ENCODE results near the gene VASN.
"Not testable (repeated sequence)": the region's sequence is repeated elsewhere in the genome, so short reads cannot be mapped to it uniquely, and the experiment has no call there.

The VASN gene

DNA sequence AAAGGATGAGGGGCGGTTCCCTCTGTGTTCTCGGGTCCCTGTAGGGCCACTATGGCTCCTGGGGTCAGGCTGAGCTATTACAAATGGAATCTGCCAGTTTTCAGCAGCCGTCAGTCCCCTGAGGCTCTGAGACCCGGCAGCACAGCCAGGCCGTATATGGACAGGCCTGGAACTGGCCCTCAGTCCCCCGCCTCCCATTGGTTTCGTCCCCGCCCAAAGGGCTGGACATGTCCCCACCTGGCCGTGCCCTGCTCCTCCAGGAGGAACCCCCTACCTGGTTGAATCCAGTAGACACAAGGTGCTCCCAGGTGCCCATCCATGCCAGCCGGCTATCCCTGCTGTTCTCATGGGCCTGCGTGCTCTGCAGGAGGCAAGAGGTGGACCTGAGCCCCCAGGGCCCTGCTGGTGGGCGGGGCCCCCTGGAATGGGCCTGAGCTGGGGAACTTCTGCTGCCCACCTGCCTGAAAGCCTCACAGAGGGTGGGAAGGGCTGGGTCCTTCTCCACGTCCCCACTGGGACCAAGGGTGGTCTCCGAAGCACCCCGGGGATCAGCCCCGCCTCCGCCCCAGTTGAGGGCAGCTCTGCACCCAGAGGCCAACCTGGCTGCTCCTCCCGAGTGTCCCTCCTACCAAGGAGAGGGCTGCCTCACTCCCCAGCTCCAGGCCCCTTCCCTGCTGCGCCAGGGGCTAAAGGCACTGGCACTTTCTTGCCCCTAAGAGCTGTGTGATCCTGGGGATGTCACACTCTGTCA, 16.8 kb downstream of the VASN start:
- no peak overlapping the region for H3K4me2 ChIP-seq
- no peaks in the 10 kb centered on the region for H3K27me3 ChIP-seq
- no peak overlapping the region for H3K9ac ChIP-seq
- H3K4me3 ChIP-seq: no peak overlapping the region
- peaks cover 89% of the 10 kb centered on the region for H4K20me1 ChIP-seq
- H3K27ac ChIP-seq: peak overlapping the region; percentile 66; the same call in 1 of the 2 replicates
- peaks cover 84% of the 10 kb centered on the region for H3K36me3 ChIP-seq
- TF ChIP-seq Cebpa-rat (IDR thresholded peaks at IDR 0.05): no peak
- peaks cover 81% of the 10 kb centered on the region for H3K4me1 ChIP-seq
- H3K9me3 ChIP-seq: no peaks in the 10 kb centered on the region

DNA sequence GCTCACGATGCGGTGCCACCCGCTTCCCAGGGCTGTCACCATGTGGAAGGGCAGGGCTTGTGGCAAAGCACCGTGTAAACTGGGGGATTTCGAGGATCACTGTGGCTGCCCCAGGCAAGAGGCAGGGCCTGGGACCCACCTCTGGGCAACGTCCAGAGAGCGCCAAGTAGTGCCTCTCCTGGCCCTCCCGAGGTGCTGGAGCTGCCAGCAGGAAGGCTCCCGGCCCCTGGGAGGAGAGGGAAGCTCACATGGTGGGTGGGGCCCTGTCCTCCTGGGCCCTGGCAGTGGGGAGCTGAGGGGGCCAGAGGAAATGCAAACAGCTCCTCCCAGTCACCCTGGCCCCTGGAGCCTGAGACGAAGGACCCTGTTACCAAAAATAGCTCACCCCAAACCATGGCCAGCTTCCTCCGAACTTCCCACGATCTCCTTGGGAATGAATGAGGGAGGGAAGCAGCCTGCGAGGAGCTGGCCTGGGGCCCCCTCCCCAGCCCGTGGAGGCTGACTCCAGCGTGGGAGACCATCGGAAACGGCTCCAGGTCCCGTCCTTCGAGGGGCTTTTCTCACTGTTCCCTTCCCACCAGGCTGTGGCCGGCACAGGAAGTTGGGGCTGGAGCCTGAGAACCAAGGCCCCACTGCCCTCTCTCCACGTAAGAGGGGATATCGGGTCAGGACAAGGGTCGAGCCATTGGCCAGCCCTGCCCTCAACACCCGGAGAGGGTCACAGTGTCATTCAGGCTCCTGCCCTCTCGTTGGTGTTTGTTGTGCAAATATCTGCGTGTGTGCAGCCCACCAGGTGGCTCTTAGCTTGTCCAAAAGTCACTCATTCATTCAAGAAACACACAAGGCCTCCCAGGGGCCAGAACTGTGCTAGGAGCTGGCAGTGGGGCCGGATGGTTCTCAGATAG, 17.7 kb downstream of the VASN start:
- no peak overlapping the region for H3K4me3 ChIP-seq
- H3K27ac ChIP-seq: peak overlapping the region; percentile 66; the same call in 1 of the 2 replicates
- no peaks in the 10 kb centered on the region for H3K27me3 ChIP-seq
- TF ChIP-seq Cebpa-rat (IDR thresholded peaks at IDR 0.05): no peak
- H3K4me1 ChIP-seq: peaks cover 81% of the 10 kb centered on the region
- H3K4me2 ChIP-seq: peak overlapping the region; percentile 26; the same call in 1 of the 2 replicates
- H3K36me3 ChIP-seq: peaks cover 89% of the 10 kb centered on the region
- H4K20me1 ChIP-seq: peaks cover 87% of the 10 kb centered on the region
- no peaks in the 10 kb centered on the region for H3K9me3 ChIP-seq
- peak overlapping the region; percentile 50; the same call in 1 of the 2 replicates for H3K9ac ChIP-seq

DNA sequence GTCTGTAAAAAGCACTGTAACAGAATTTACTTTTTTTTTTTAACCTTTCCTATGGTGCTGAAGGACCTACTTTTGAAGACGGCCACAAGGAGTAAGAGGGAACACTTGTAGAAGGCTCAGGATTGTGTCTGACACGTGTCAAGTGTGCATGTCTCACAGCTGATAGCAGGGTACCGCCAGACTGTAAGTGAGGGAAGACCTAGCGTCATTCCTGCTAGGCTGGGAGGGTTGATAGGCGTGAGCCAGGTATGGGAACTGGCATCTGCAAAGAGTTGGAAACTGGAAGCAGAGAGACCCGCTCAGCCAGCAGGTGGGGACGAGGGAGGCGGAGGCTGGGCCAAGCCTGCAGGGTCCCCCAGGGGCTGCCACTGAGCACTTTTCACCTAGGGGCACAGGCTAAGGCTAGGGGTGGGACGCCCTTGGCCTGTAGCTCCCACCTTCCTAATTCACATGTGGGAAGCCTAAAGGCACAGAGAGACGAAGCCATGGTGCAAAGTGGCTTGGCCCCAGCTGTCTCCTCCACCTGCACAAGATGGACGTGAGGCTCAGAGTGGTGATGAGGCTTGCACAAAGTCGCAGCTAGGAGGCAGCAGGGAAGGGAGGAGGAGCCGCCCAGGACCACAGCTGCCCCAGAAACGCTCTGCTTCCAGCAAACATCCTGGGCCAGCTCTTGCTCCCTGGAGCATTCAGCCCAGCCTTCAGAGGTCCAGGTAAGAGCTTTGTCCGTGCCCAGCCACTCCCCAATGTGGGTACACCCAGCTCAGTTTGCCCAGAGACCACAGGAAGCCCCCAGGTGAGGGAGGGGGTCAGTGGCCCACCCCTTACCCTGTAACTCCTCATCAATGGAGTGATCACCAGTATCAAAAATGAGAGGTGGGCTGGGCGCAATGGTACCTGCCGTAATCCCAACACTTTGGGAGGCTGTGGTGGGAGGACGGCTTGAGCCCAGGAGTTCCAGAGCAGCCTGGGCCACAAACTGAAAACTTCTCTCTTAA, 18.9 kb downstream of the VASN start:
- peaks cover 81% of the 10 kb centered on the region for H3K4me1 ChIP-seq
- H4K20me1 ChIP-seq: peaks cover 88% of the 10 kb centered on the region
- no peaks in the 10 kb centered on the region for H3K9me3 ChIP-seq
- no peak overlapping the region for H3K27ac ChIP-seq
- TF ChIP-seq Cebpa-rat (IDR thresholded peaks at IDR 0.05): no peak
- no peak overlapping the region for H3K4me3 ChIP-seq
- H3K9ac ChIP-seq: no peak overlapping the region
- peaks cover 93% of the 10 kb centered on the region for H3K36me3 ChIP-seq
- H3K27me3 ChIP-seq: no peaks in the 10 kb centered on the region
- no peak overlapping the region for H3K4me2 ChIP-seq

DNA sequence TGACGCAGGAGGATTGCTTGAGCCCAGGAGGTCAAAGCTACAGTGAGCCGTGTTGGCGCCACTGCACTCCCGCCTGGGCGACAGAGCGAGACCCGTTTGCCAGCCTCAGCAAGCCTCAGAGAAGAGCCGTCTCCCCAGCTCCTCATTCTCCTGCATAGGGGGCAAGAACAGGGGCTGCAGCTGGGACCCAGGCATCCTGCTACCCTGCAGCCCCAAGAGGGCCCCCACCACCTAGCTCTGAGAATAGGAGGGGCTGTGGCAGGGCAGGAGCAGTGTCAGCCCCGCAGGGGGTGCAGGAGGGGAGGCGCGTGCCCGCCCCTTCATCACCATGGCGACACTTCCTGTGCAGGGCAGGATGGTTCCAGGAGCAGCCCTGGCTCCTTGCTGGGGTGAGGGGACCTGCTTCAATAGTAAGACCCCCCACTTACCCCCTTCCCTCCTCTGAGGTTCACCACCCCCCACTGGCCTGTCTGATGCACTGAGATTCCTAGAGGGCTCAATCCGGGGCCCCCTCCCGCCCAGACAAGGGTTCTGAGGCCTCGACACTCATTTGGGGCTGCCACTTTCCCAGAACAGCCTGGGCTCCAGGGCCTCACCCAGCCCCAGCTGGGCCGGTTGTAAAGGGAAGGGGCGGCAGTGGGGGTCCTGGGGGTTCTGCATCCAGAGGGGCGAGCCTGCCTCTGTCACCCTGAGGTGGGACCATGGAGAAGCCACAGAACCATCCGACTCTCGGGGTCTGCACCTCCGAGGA, 20.2 kb downstream of the VASN start:
- H3K27ac ChIP-seq: peak overlapping the region; percentile 14
- peaks cover 85% of the 10 kb centered on the region for H4K20me1 ChIP-seq
- H3K4me2 ChIP-seq: peak overlapping the region; percentile 69
- H3K9me3 ChIP-seq: no peaks in the 10 kb centered on the region
- no peaks in the 10 kb centered on the region for H3K27me3 ChIP-seq
- peaks cover 90% of the 10 kb centered on the region for H3K36me3 ChIP-seq
- no peak for TF ChIP-seq Cebpa-rat (IDR thresholded peaks at IDR 0.05)
- 0 out of 2 replicates have a peak overlapping the region, but pooled peaks have one; percentile 4 for H3K9ac ChIP-seq
- H3K4me3 ChIP-seq: no peak overlapping the region
- H3K4me1 ChIP-seq: peaks cover 77% of the 10 kb centered on the region

DNA sequence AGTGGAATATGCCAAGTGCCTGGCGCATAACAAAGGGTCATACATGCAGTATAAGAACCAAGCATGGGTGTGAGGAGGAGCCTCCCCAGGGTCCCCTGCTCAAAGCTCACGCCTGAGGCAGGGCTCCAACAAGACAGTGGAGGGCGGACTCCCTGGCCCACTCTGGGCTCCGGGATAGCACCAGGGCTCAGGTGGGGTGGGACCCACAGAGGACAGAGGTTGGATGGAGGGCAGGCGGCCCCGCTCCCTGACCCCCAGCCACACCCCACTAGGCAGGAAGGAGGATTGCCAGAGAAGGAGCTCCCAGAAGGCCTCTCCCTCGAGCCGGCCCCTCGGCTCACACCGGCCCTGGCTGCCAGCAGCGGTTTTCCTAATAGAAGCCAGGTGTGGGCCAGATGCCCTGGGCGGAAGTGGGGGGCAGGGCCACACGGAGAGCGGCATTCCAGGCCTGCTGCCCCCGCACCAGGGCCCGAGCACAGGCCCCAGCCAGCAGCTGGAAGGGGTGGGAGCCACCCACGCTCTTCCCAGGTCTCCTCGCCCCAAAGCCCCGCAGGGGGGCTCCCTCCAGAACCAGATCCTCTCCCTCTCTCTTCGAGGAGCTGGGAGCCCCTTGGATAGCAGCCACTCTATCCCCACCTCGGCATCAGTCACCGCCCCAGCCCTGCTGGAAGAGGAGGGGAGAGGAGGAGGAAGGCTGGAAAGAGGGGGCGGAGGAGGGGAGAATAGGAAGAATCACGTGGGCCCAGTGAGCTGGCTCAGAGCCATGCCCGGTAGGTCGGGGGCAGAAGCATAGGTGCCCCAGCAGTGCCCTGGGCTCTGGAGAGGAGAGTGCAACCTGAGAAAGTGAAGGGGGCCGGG, 21.0 kb downstream of the VASN start:
- Histone ChIP-seq H3K4me3 (no peak overlapping the region), H3K4me2 (peak overlapping the region; percentile 69), H3K4me1 (peaks cover 76% of the 10 kb centered on the region), H4K20me1 (peaks cover 86% of the 10 kb centered on the region), H3K27me3 (no peaks in the 10 kb centered on the region), H3K9ac (0 out of 2 replicates have a peak overlapping the region, but pooled peaks have one; percentile 4), H3K27ac (peak overlapping the region; percentile 14), H3K9me3 (no peaks in the 10 kb centered on the region), H3K36me3 (peaks cover 91% of the 10 kb centered on the region)
- TF ChIP-seq Cebpa-rat (IDR thresholded peaks at IDR 0.05): no peak

DNA sequence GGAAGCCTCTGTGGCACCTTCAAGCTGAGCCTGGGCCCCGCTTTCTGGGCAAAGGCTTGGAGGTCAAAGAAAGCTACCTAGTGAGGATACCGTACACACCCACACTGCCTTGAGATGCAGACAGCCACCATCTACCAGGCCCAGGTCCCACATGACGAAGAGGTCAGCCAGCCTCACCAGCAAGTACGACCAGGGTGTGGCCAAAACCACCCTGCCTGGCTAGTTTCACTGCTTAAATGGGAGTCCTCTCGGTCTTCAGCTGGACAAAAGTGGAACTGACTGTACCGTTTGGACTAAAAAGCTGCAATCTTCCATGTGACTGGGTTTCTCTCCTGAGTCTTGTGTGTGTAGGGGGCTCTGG, 21.6 kb downstream of the VASN start:
- Histone ChIP-seq H3K27me3 (no peaks in the 10 kb centered on the region), H3K4me3 (no peak overlapping the region), H3K4me1 (peaks cover 76% of the 10 kb centered on the region), H3K9me3 (no peaks in the 10 kb centered on the region), H3K4me2 (no peak overlapping the region), H3K27ac (peak overlapping the region; percentile 14; the same call in 1 of the 2 replicates), H3K36me3 (peaks cover 91% of the 10 kb centered on the region), H3K9ac (no peak overlapping the region), H4K20me1 (peaks cover 86% of the 10 kb centered on the region)
- no peak for TF ChIP-seq Cebpa-rat (IDR thresholded peaks at IDR 0.05)

DNA sequence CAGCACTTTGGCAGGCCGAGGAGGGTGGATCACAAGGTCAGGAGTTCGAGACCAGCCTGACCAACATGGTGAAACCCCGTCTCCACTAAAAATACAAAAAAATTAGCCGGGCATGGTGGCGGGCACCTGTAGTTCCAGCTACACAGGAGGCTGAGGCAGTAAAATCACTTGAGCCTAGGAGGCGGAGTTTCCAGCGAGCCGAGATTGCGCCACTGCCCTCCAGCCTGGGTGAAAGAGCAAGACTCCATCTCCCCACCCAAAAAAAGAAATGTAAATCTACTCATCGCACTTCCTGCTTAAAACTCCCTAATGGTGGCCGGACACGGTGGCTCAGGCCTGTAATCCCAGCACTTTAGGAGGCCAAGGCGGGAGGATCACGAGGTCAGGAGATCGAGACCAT, 22.2 kb downstream of the VASN start:
- Histone ChIP-seq H3K36me3 (peaks cover 91% of the 10 kb centered on the region), H3K4me1 (peaks cover 76% of the 10 kb centered on the region), H4K20me1 (peaks cover 83% of the 10 kb centered on the region), H3K4me2 (peak overlapping the region; percentile 78; the same call in 1 of the 2 replicates)
- H3K4me3 ChIP-seq, H3K9ac ChIP-seq, H3K27ac ChIP-seq, H3K27me3 ChIP-seq, H3K9me3 ChIP-seq: not testable (repeated sequence)
